ENCODE results near the gene MTMR4.
"Not testable (repeated sequence)": the region's sequence is repeated elsewhere in the genome, so short reads cannot be mapped to it uniquely, and the experiment has no call there.

Gene MTMR4

GRCh38 chr17:58513965-58514769 lies at the start of gene MTMR4:
Gene MTMR4 (minus strand): TSS chr17:58514638. CDS start chr17:58514407, 231 bp downstream.
- DNase-seq, result peak; percentile 79

GRCh38 chr17:58560511-58560910 lies 46.1 kb upstream of the MTMR4 start:
- no peak for DNase-seq

- no peak for DNase-seq
Measured at GRCh38 chr17:58557981-58558380, 43.5 kb upstream of the MTMR4 start.

- DNase-seq, result no peak
Measured at GRCh38 chr17:58556833-58557250, 42.4 kb upstream of the MTMR4 start.

GRCh38 chr17:58555109-58555508 lies 40.7 kb upstream of the MTMR4 start:
- DNase-seq, result not testable (repeated sequence)

- no peak for DNase-seq
Measured at GRCh38 chr17:58541249-58541648, 26.8 kb upstream of the MTMR4 start.

GRCh38 chr17:58539698-58540097 lies 25.3 kb upstream of the MTMR4 start:
- no peak for DNase-seq

- DNase-seq, result no peak
Measured at GRCh38 chr17:58538811-58539409, 24.5 kb upstream of the MTMR4 start.

- DNase-seq, result no peak
Measured at GRCh38 chr17:58537266-58537665, 22.8 kb upstream of the MTMR4 start.

GRCh38 chr17:58536542-58536941 lies 22.1 kb upstream of the MTMR4 start:
- no peak for DNase-seq

GRCh38 chr17:58535431-58535830 lies 21.0 kb upstream of the MTMR4 start:
- DNase-seq, result no peak

GRCh38 chr17:58534901-58535421 lies 20.5 kb upstream of the MTMR4 start:
- no peak for DNase-seq

GRCh38 chr17:58534331-58534730 lies 19.9 kb upstream of the MTMR4 start:
- no peak for DNase-seq

- DNase-seq, result no peak
Measured at GRCh38 chr17:58533616-58534188, 19.3 kb upstream of the MTMR4 start.

- DNase-seq, result no peak
Measured at GRCh38 chr17:58532555-58532951, 18.1 kb upstream of the MTMR4 start.

- DNase-seq, result peak; percentile 24
Measured at GRCh38 chr17:58531661-58532554, 17.5 kb upstream of the MTMR4 start.

GRCh38 chr17:58531122-58531521 lies 16.7 kb upstream of the MTMR4 start:
- DNase-seq, result no peak

- no peak for DNase-seq
Measured at GRCh38 chr17:58530655-58531054, 16.2 kb upstream of the MTMR4 start.

- DNase-seq, result no peak
Measured at GRCh38 chr17:58529275-58529674, 14.8 kb upstream of the MTMR4 start.

- no peak for DNase-seq
Measured at GRCh38 chr17:58528443-58528842, 14.0 kb upstream of the MTMR4 start.

- DNase-seq, result no peak
Measured at GRCh38 chr17:58527949-58528348, 13.5 kb upstream of the MTMR4 start.

- DNase-seq, result no peak
Measured at GRCh38 chr17:58527306-58527705, 12.9 kb upstream of the MTMR4 start.

GRCh38 chr17:58525239-58525638 lies 10.8 kb upstream of the MTMR4 start:
- DNase-seq, result no peak

Measured in stimulated activated CD4-positive, alpha-beta T cell treated with anti-CD3 and anti-CD28 coated beads, Interleukin-1b, Interleukin-23, amount 100 ng/mL, for 48 hours (primary cell).